GM10847 (cell line): ENCODE measurements around the gene DGKH.

Source experiments
- POLR2A ChIP-seq: IDR thresholded peaks from 2 replicates; pipeline ENCODE4 v1.6.1; 2011; ENCODE audit not compliant: insufficient read length; ENCODE audit errors: extremely low read depth

Gene DGKH

DNA sequence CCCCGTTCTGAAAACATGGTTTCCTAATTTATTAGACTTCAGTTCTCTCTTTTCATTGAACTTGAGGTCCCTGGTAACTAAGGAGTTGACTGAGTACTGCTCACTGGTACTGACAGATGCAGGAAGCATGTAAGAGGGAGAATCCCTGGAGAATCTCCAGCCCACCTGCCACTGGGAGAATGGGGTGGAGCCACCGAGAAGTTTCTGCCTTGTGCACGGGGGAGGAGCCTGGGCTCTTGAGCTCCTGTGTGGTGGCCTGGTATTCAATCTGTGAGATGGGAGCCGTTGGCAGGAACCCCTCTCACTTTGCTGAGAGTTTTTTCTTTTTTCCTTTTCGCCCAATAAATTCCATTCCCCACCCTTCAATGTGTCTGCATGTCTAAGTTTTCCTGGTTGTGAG is 210.3 kb downstream of the DGKH start:
- TF ChIP-seq POLR2A: no peak

DNA sequence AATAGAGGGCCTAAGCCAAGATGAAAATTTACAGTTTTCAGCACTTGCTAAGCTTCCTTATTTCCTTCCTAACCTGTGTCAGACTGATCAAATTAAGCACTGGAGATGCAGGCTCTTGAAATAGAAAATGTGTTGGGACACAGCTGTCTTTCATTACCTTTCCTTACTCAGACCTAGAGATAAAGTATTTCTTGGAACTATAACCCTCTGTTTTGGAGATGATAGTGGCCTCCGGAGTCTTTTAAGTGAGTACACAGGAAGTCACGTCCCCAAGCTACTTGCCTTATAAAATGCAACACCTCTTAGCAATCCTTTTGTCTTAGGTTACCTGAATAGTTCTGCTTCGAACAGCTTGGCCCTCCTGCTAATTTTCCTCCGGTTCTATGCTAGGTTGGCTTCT is 211.1 kb downstream of the DGKH start:
- TF ChIP-seq POLR2A: no peak

DNA sequence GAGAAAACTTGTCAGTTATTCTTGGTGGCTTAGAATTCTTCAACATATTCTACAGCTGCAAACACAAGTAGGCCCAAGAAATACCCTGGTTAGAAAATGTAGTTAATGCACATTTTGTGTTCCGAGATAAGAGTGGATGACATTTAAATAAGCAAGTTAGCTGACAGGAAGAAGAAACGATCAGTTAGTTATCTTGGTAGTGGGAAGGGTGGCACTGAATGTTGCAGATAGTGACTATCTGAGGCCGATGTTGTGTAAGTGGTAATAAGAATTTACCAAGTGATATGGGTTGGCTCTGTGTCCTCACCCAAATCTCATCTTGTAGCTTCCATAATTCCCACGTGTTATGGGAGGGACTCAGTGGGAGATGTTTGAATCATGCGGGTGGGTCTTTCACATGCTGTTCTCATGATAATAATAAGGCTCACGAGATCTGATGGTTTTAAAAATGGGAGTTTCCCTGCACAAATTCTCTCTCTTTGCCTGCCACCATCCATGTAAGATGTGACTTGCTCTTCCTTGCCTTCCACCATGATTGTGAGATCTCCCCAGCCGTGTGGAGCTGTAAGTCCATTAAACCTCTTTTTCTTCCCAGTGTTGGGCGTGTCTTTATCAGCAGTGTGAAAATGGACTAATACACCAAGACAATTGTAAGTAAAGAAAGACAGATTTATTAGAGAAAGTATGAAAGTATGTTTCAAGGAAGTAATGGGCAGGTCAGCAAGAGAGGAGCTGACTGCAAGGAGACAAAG is 212.6 kb downstream of the DGKH start:
- no peak for TF ChIP-seq POLR2A

DNA sequence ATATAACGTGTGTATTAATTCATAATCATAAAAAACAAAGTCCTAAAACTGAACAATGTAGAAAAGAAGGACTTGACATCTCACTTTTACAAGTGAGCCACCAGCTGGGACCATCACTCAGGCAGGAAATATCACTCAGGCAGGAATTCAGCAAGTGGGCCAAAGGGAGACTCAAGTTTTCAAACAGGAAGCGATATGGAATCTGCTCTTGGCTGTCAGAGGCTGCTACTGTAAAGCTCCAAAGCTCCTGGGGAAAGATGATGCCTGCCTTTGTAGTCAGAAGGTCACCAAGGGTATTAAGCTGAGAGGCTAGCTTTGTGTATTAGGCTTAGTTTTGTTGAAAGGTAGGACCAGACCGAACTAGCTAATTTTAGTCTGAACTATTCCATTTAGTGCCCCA is 218.0 kb downstream of the DGKH start:
- no peak for TF ChIP-seq POLR2A

DNA sequence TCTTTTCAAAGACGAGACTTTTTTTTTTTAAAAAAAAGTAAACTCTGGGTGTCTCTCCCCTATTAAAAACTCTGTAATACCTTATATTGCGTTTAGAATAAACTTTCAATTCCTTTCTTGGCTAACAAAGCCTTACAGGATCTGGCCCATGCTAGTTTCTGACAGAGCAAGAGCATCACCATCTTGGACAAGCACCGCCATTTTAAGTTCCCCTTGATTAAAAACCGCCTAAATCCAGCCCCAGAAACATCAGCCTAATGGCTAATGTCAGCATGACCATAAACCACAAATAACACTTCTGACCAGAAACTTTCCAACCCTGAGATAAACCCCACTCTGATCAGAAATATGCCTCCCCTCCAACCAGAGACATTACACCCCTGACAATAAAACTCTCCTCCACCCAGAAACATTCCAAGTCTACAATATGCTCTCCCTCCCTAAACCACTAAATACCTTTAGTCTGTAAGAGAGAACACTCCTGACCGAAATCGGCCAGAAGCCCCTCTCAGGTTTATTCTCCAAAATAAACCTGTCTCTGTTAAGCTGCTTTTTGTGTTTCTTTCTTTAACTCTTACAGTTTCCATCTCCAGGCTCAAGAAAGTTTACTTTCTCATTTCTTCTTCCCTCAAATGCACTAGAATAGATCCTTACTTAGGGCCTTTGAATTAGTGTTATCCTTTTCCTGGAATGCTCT is 221.9 kb downstream of the DGKH start:
- no peak for TF ChIP-seq POLR2A

DNA sequence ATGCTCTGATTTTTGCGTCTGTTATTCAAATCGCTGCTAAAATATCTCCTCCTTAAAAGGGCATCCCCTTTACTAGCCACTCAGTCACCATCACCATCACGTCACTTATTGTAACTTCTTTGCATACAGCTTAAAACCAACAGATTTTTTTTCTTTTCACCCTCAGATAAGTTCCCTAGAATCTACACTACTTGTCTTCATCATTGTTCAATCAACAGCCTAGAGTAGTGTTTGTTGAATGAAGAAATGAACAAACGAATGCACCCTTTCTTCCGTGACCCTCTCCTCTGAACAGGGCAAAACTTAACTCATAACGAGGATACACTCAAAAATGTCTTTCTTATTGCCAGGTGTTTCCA is 222.4 kb downstream of the DGKH start:
- no peak for TF ChIP-seq POLR2A

DNA sequence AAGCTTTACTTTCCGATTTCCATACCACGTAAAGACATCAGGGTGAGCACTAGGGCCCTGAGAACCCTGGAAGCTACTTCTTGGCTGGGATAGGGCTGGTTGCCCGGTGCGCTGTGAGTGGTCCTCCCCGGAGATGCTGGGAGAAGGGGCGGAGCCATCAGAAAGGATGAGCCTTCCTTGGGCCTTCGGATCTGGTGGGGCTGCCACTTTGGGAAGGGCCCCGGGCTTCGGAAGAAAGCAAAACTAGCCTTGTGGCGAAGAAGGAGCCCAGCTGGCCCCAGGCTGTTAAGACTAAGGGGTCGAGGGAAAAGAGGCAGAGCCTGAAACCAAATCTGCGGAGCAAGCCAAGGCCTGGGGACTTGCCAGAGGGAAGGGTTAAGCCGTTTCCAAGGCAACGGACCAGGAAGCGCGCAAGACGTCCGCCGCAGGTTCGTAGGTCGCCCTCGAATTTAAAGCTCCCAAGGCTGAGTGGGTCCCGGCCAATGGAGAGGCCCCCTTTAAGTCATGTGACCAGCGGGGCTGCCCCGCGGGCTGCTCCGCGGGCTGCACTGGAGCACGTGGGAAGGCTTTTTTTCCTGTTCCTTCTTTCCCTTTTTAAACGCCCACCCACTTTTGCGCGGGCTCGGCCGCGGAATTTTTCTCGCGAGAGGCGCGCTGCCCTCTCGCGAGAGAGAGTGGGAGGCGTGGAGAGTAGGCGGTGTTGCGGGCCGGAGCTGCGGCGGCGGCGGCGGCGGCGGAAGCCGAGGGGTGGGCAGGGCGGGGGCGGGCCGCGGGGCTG is 223.1 kb downstream of the DGKH start:
- peak; percentile 26 for TF ChIP-seq POLR2A

DNA sequence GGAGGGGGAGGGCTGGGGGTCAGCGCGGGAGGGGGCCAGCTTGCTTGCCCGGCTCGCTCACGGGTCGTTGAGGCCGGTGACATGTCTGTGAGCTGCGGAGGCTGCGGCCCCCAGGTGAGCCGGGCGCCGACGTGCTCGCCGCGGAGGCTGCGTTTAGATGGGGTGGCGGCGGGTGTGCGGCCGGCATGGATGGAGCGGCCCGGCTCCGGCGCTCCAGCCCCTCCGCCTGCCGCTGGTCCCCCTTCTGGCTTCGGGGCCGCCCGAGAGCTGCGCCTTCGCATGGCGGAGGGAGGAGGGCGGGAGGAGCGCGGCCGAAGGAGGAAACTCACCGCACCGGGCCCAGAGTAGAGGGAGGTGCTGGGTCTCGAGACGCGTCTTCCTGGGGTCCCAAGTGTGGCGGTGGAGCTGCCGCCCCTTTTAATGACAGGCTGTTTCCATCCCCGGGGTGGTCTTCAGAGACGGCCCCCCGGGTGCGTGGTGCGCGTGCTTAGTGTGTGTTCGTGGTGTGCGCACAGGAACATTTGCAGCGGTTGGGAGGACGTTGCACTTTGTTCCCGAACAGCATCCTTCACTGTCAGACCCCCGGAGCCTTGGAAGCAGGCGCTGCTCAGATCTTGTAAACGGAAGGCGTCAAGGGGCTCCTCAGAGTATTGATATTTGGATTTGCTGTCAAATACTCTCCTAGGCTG is 223.8 kb downstream of the DGKH start, which contains the start of gene AKAP11:
AKAP11 (plus strand) TSS at position 38 of the 689 bp plus-strand sequence. CDS start 14,197 bp downstream, outside the sequence.
- TF ChIP-seq POLR2A: peak; percentile 44

DNA sequence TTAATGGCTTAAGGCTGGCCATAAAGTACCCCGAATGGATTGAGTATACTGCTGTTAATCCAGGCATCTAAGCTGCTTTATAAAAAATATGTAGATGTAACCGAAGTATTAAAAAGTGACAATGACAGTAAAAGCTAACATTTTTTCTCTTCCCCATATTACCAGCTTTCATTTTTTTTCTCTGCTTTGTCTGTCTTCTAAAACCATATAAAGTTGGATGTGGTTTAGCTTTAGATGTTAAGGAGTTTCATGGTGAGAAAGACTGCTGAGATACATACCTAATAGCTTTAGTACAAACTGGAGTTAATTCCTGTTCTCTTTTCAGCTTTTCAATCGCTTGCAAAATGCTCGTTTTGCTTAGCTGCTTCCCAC is 224.3 kb downstream of the DGKH start:
- no peak for TF ChIP-seq POLR2A

DNA sequence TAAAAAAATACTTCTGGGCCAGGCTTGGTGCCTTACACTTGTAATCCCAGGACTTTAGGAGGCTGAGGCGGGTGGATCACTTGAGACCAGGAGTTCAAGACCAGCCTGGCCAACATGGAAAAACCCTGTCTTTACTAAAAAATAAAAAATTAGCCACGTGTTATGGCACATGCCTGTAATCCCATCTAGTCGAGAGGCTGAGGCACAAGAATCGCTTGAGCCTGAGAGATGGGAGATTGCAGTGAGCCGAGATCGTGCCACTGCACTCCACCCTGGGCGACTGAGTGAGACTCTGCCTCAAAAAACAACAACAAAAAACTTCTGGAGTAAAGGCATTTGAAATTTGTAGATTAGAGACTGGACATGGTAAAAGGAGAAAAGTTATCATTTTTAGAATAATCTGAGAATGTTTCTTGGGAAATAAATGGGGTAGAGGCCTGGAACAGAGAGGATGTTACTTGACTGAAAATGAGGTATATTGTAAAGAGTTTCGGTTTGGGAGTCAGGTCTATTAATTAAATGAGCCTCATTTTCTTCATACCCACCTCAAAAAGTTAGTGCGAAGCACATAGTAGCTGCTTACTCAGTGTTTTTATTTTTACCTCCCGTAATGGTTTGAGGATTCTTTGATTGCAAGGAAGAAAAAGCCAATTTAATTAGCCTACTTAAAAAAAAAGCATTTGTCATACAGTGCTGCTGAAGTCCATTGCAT is 226.1 kb downstream of the DGKH start:
- TF ChIP-seq POLR2A: peak; percentile 16

DNA sequence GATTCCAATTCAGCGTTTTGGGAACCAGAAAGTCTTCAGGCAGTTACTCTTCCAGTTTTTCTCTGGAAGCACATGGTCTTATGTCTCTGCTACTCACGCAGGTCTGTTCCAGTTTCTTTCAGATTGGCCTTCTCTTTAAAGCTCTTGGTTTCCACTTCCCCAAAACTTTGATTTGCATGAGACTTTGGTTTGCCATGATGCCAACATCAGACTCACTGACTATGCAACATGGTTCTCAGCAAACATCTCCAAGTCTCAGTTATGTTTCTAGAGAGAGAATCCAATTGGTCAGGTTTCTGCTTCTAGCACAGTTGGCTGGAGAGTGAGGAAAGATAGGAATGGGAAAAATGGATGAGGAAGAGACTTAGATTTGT is 226.6 kb downstream of the DGKH start:
- peak; percentile 17 for TF ChIP-seq POLR2A

DNA sequence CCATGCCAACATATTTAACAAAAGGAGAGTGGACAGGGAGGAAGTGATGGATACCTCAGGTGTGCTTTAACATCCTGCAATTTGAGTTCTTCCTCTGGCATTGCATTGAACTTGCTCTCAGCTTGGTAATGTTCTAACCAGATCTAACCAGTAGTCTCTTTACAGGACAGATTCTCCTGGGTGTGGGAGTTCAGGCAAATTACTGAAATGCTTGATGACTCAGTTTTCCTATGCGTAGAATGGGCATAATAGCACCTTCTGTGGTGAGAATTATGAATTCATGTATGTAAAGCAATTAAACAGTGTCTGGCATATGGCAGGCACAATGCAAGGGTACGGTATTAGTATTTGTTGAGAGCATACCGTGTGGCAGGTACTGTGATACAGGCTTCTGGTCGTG is 227.1 kb downstream of the DGKH start:
- no peak for TF ChIP-seq POLR2A

DNA sequence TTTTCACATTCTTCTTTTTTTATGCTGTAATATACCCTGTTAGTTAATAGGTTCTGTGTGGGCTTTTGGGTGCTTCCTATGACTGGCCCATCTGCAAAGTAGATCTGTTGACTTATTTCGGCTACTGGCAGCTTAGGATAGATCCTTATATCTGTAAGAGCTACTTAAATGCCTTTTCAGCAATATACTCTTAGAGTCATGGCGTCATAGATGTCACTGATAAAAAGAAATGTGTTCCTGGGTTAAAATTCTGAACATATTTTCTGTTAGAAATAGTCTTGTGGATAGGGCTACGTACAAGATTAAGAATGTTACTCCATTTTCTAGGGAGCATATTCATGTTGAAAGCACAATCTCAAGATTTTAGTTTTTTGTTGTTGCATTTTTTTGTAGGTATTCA is 228.2 kb downstream of the DGKH start:
- TF ChIP-seq POLR2A: no peak

DNA sequence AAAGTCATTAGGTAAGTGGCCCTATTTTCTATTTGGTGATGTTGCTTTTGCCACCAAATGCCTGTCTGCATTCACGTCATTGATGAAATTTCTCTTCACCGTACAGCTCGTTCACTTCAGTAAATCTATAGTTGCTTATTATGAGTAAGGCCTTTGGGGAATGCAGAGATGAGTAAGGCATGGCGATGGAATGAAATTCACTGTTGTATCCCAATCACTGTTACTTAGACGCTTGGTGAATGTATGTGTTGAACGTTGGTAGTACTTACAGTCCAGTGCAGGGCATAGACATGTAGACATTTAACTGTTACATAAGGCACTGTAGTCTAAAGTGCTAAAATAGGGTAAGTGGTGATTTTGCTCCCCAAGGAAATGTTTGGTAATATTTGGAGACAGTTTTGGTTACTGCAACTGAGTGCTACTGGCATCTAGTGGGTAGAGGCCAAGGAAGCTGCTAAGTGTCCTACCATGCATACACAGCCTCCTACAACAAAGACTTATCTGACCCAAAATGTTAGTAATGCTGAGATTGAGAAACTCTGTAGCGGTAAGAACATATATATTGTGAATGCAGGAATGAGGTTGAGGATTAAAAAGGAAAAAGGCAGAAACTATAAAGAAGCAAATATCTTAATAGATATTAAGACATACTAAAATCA is 229.3 kb downstream of the DGKH start:
- no peak for TF ChIP-seq POLR2A

DNA sequence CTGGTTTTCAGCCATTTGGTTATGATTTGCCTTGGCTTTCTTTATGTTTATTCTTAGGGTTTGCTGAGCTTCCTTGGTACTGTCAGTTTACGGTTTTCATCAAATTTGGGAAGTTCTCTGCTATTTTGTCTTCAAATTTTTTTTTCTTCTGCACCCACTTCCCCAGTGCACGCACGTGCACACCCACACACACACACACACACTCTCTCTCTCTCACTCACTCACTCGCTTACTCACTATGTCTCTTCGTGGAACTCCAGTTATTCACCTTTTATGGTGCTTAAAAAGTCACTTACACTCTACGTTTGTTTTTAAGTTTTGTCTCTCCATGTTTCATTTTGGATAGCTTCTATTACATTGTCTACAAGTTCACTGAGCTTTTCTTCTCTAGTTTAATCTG is 230.6 kb downstream of the DGKH start:
- TF ChIP-seq POLR2A: no peak

DNA sequence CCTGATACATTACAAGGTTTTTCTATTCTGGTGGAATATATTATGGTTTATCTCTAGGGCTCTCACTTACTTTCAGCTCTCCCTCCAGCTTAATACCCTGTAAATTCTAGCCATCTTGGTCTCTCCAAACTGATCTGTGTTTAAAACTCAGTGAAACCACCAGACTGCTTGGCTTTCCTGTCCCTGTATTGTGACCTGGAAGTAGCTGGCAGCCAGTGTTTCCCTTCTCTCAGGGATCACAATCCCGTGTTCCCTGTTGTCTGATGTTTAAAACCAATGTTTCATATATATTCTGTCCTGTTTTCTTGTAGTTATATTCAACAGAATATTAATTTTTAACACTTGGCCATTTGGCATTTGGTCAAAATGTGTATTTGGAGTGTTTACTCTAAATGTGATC is 231.5 kb downstream of the DGKH start:
- TF ChIP-seq POLR2A: no peak
